A673 (cell line): Measurements from ENCODE around the gene MAP1S. TPM values are rescaled to one million over a fixed set of nuclear protein-coding genes. Genes with fewer than 3 reads are reported as not detected.

Experiments used
- BruUV-seq: library from RNA; stranded (reverse); fragments of 400-500 nt; replicated peaks from 2 replicates; lab custom pipeline; 2021; lab: Mats Ljungman, UMichigan
- CTCF ChIA-PET: fragments of 300-600 bp; sonication (Branson Sonifier 250); formaldehyde crosslinking; loops from one replicate; lab custom pipeline; 2022; ENCODE audit warnings: antibody characterized with exemption; lab: Charles Lee
- POLR2A ChIA-PET: fragments of 300-600 bp; sonication (Branson Sonifier 250); formaldehyde crosslinking; loops from one replicate; lab custom pipeline; 2022; ENCODE audit warnings: antibody characterized with exemption; ENCODE audit not compliant: low non-redundant PET; lab: Charles Lee
- DNase-seq: peaks from one replicate; pipeline ENCODE4 v3.0.0-alpha.2; 2015; ENCODE audit warnings: low spot score
- H3K27ac ChIP-seq: fragments of 200-600 bp; sonication (generic); 2 replicates; pipeline ENCODE4 v1.5.1; 2016; ENCODE audit warnings: mixed run types, low read depth, mild to moderate bottlenecking, mixed read lengths, antibody characterized with exemption, low read length; ENCODE audit not compliant: poor library complexity, severe bottlenecking
- H3K27me3 ChIP-seq: fragments of 200-600 bp; sonication (generic); replicated peaks from 2 replicates; pipeline ENCODE4 v1.6.1; 2017; ENCODE audit warnings: mixed run types, low read depth, mild to moderate bottlenecking, mixed read lengths, antibody characterized with exemption, low read length; ENCODE audit not compliant: insufficient read depth, poor library complexity
- H3K36me3 ChIP-seq: fragments of 200-600 bp; sonication (generic); 2 replicates; pipeline ENCODE4 v1.6.1; 2016; ENCODE audit warnings: mixed run types, mild to moderate bottlenecking, mixed read lengths, antibody characterized with exemption, low read length; ENCODE audit not compliant: insufficient read depth, poor library complexity, severe bottlenecking
- H3K4me1 ChIP-seq: fragments of 200-600 bp; sonication (generic); 2 replicates; pipeline ENCODE4 v1.6.1; 2017; ENCODE audit warnings: mixed run types, mild to moderate bottlenecking, mixed read lengths, antibody characterized with exemption, low read length; ENCODE audit not compliant: insufficient read depth, poor library complexity, severe bottlenecking
- H3K4me3 ChIP-seq: fragments of 200-600 bp; sonication (generic); 2 replicates; pipeline ENCODE4 v1.5.1; 2016; ENCODE audit warnings: low read depth, mixed run types, mild to moderate bottlenecking, mixed read lengths, low read length; ENCODE audit not compliant: poor library complexity, severe bottlenecking
- H3K9me3 ChIP-seq: fragments of 200-600 bp; sonication (generic); 2 replicates; pipeline ENCODE4 v1.6.1; 2016; ENCODE audit warnings: mixed run types, low read depth, mild to moderate bottlenecking, mixed read lengths, antibody characterized with exemption, low read length; ENCODE audit not compliant: poor library complexity, severe bottlenecking
- CTCF ChIP-seq: fragments of 300-800, 200-600 bp; sonication (generic); conservative IDR thresholded peaks from 2 replicates; pipeline ENCODE4 v1.5.1; 2017; ENCODE audit warnings: low read depth, mild to moderate bottlenecking, antibody characterized with exemption, low read length, moderate library complexity, mixed read lengths
- EZH2 ChIP-seq: fragments of 200-600 bp; sonication (generic); IDR thresholded peaks from 2 replicates; pipeline ENCODE4 v1.6.1; 2017; ENCODE audit warnings: borderline replicate concordance, low read depth, mild to moderate bottlenecking, mixed read lengths, antibody characterized with exemption, low read length; ENCODE audit not compliant: poor library complexity, severe bottlenecking
- intact Hi-C: fragments of 100-400 bp; cut with micrococcal nuclease; formaldehyde crosslinking; loops from one replicate; pipeline ENCODE4 v1.10.0; 2022; ENCODE audit not compliant: unreplicated experiment
- total RNA-seq: library from RNA; stranded (reverse); gene quantifications from 2 replicates; pipeline ENCODE4 v1.2.3, GENCODE V29; 2021

The MAP1S gene
- total RNA-seq, 1 experiment from 2014 or later, result 87.3 TPM

- DNase-seq, result no peak
- H3K27ac ChIP-seq, result no peak overlapping the region
- H3K4me1 ChIP-seq, result peaks cover 4% of the 10 kb centered on the region
- intact Hi-C loops, result no loop called here
- no peaks in the 10 kb centered on the region for H3K27me3 ChIP-seq
- POLR2A ChIA-PET, result no interaction called here
- peaks cover 6% of the 10 kb centered on the region for H3K9me3 ChIP-seq
- peaks cover 49% of the 10 kb centered on the region for H3K36me3 ChIP-seq
- CTCF ChIA-PET, result no interaction called here
- BruUV-seq, result no TSS peak
- no peak overlapping the region for H3K4me3 ChIP-seq
- TF ChIP-seq EZH2, result no peak
- TF ChIP-seq CTCF, result no peak
These were observed 14.9 kb downstream of the MAP1S start for GRCh38 chr19:17734146-17734545.

- H3K27ac ChIP-seq, result no peak overlapping the region
- H3K4me3 ChIP-seq, result no peak overlapping the region
- H3K36me3 ChIP-seq, result peaks cover 38% of the 10 kb centered on the region
- no peak for DNase-seq
- ChIA-PET CTCF (no interaction called here), POLR2A (no interaction called here)
- no peaks in the 10 kb centered on the region for H3K27me3 ChIP-seq
- peaks cover 6% of the 10 kb centered on the region for H3K9me3 ChIP-seq
- BruUV-seq, result no TSS peak
- H3K4me1 ChIP-seq, result peaks cover 12% of the 10 kb centered on the region
- TF ChIP-seq CTCF (no peak), EZH2 (no peak)
- intact Hi-C loops, result no loop called here
These were observed 16.1 kb downstream of the MAP1S start for GRCh38 chr19:17735410-17735809.

- Histone ChIP-seq H3K4me1 (peaks cover 12% of the 10 kb centered on the region), H3K4me3 (no peak overlapping the region), H3K9me3 (no peaks in the 10 kb centered on the region), H3K27ac (no peak overlapping the region), H3K27me3 (no peaks in the 10 kb centered on the region), H3K36me3 (peaks cover 23% of the 10 kb centered on the region)
- ChIA-PET POLR2A (interaction anchor here (0.7 kb wide), 1 partner anchor 19 kb away, joined by 8 read pairs; no protein-coding TSS in a partner anchor), CTCF (no interaction called here)
- intact Hi-C loops, result no loop called here
- TF ChIP-seq CTCF (no peak), EZH2 (no peak)
- no TSS peak for BruUV-seq
- DNase-seq, result no peak
These were observed 18.4 kb downstream of the MAP1S start for GRCh38 chr19:17737690-17738153.
